HG03457 (cell line): Measurements from ENCODE around the gene KCTD8.
A peak's percentile ranks its signal among the peaks of the same experiment; 100 is the strongest.
"Not testable (repeated sequence)": the region's sequence is repeated elsewhere in the genome, so short reads cannot be mapped to it uniquely, and the experiment has no call there.

Experiments used
- ATAC-seq: cut with Tn5 transposase; IDR thresholded peaks from one replicate; pipeline ENCODE4 v1.9.1; 2021; ENCODE audit warnings: moderate number of reproducible peaks; ENCODE audit not compliant: unreplicated experiment

Gene KCTD8

GRCh38 chr4:44342800-44343199 lies 105.8 kb downstream of the KCTD8 start:
- peak; percentile 53 for ATAC-seq

DNA sequence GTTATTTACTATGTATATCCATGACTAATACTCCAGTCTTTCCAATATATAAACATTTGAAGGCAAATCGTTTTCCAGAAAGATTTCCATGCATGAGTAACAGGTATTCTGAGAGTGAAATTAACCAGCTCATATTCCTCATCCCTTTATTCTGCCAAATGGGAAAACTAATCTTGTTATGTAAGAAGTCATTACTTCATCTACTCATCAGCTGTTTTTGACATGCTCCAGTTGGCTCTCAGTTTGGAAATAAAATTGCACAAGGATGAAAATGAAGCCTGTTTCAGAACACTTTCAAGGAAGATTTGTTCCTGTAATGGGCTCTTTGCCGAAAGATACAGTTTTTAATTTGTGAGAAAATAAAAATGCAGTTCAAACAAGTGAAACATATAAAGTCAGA lies 121.9 kb downstream of the KCTD8 start:
- no peak for ATAC-seq

- ATAC-seq, result no peak
Observed at GRCh38 chr4:44320833-44321232, 127.8 kb downstream of the KCTD8 start.

DNA sequence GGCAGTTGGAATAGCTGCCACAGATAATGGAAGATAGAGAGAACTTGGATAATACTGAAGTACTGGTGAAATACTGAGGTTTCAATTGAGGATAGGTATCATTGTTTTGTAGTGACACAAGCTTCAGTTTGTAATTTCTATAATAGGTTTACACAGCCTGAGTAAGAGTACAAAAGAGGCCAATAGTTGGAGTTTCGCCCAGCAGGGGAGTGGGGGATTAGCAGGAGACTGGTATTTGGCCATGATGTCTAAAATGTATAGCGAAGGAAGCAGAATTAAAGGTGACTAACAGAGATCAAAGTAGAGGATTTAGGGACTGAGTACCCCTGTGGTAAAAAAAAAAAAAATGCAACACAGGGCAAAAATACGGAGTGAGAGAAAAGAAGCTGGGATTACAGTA lies 129.5 kb downstream of the KCTD8 start:
- ATAC-seq, result no peak

DNA sequence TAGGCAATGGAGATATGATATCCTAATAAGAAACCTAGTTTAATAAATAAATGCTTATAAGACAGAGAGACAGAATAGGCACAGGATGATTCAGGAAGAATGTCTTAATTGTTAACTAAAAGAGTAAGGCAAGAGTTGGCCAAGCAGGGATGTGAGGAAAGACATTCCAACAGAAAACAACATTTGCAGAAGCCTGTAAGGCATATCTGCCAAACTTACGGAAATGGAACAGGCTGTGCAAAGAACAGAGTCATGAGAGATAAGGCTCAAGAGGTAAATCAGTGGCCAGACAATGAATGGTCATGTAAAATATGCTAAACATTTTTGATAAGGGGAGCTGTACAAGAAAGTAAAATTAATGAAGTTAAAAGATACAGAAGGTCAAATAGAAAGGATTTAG lies 134.9 kb downstream of the KCTD8 start:
- no peak for ATAC-seq

GRCh38 chr4:44287505-44287904 lies 161.1 kb downstream of the KCTD8 start:
- no peak for ATAC-seq

- no peak for ATAC-seq
Observed at GRCh38 chr4:44279469-44279868, 169.1 kb downstream of the KCTD8 start.

DNA sequence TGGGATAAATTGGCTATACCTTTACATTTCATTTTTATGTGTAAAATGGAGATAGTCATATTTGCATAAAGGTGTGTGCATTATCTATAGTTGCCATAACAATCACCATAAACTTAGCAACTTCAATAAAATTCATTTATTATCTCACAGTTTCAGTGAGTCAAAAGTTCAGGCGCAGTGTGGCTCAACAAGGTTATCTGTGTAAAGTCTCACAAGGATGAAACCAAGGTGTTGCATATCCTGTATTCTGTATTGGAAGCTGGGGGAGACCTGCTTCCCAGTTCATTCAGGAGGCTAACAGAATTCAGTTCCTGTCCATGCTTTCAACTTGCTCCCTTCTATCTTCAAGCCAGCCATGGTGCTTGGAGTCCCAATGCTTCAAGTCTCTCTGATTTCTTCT lies 169.5 kb downstream of the KCTD8 start:
- ATAC-seq, result no peak

- ATAC-seq, result no peak
Observed at GRCh38 chr4:44257461-44257860, 191.1 kb downstream of the KCTD8 start.

GRCh38 chr4:44256414-44256813 lies 192.2 kb downstream of the KCTD8 start:
- no peak for ATAC-seq

DNA sequence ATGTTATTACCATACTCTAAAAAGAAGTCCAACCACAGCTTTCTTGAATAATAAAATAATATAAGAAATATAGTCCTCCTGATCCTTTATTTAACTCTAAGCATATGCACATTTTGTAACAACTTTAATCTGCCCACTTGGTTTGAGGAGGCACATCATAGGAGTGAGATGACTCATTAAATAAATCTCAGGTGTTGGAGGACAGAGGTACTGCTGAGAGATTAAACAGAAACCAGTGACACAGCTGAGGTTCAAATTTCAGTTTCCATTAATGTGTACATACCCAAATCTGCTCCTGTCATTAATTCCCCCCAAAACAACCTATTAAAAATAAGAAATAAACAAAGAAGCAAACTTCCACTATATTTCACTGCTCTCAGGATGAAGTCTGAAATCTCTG lies 211.0 kb downstream of the KCTD8 start:
- ATAC-seq, result no peak

DNA sequence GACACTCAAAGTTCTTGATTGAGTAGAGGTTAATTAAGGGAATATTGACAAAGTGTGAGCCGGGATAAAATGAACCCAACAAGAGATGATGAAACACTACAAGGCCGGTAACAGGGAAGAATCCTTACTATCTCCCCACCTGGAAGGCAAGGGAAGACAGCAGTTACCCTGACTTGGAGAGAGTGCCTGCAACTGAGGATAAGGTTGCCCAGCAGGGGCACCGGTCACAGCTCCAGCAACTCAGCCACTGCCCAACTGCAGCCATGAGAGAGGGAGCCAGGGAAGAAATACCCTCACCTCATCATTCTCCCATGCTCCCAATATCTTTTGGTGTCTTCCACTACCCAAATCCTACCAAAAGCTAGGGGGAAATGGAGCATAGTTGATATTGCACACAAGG lies 212.7 kb downstream of the KCTD8 start:
- ATAC-seq, result no peak

GRCh38 chr4:44232262-44232661 lies 216.3 kb downstream of the KCTD8 start:
- ATAC-seq, result no peak

DNA sequence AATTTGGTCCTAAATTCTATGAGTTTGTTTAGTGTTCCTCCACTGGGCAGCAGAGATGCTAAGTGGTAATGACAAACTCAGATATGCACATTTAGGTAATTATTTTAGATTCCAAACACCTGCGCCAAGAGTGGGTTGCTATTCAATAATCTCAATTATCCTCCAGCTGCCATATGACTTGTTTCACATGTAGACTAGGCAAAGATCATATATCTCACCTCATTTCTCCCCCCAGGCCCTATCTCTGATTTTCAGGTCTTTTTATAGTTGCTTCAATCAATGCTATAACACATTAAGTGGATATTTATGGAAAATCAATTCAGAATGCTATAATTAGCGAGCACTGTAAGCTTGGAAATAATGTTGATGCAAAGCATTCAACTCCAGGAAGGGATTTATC lies 217.6 kb downstream of the KCTD8 start:
- ATAC-seq, result no peak

- no peak for ATAC-seq
Observed at GRCh38 chr4:44228326-44228725, 220.3 kb downstream of the KCTD8 start.

GRCh38 chr4:44221407-44221806 lies 227.2 kb downstream of the KCTD8 start:
- ATAC-seq, result no peak

- ATAC-seq, result no peak
Observed at GRCh38 chr4:44210750-44211149, 237.9 kb downstream of the KCTD8 start.

- ATAC-seq, result no peak
Observed at GRCh38 chr4:44196796-44197195, 251.8 kb downstream of the KCTD8 start.

DNA sequence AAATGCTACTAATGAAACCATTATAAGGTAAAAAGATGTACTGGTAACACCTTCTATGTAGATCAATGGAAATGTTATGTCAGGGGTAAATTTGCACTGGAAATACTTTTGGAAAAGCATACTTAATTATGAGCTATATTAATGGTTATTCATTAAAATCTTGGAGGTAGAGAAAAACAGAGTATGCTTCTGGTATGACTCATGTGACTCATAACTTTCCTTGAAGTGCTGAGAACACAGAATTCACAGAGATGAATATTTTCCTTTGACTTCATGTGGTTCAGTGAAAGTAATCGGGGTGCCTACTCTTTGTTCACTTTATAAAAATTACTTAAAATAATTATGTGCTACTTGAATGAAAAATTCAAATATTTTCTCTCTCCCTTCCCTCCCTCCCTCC lies 254.2 kb downstream of the KCTD8 start:
- no peak for ATAC-seq

DNA sequence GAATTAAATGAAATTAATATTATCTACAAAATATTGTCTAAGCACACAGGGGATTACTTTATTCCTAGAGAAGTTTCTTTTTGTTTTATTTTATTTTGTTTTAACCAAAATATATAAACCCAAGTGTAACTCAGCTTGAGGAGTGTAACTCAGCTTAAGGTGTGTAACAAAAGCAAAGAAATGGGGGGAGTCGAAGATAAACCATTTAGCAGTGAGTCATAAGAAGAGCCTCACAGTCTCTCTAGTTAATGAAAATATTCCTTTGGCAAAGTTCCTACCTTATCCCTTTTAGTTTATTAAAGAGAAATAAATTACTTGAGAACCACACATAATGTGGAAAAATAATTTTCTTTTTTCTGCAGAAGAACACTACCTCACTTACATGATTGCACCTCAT lies 261.8 kb downstream of the KCTD8 start:
- no peak for ATAC-seq

- ATAC-seq, result no peak
Observed at GRCh38 chr4:44186096-44186849, 262.3 kb downstream of the KCTD8 start.

- ATAC-seq, result not testable (repeated sequence)
Observed at GRCh38 chr4:44181491-44182349, 266.9 kb downstream of the KCTD8 start.
